ENCODE data around the gene PUSL1.

The PUSL1 gene

DNA sequence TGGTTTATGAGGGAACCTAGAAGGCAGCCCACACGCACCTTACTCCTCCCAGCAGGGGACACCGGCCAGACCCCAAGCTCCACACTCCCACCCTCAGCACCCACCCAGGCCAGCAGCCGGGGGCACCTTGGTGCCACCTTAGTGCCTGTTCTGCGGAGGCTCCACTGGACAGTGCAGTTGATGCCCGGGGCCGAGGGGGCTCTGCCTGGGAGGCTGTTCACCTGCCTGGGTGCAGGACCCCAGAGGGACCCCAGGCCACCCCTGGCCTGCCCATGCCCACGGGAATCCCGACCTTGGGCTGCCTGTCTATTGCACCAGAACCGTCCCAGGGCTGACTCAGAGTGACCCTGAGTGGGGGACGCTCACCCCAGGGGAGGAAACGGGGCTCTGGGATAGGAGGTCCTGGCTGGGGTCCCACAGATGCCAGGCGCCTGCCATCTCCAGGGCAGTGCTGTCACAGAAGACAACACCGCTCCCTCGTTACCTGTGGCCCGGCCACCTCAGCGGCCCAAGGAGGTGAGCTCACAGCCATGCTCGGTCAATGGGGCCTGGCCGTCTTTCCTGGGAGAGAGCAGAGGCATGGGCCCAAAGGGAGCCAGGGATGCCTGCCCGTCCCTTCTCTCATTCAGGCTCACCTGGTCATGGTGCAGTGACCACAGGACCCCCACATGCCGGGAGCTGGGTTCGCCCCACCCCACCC lies 27.5 kb upstream of the PUSL1 start:
- Histone ChIP-seq H3K9me3 (ENCODE audit: control insufficient read depth, low read length) (no peaks in the 10 kb centered on the region), H3K4me3 (ENCODE audit: low read length) (no peak overlapping the region), H3K4me1 (ENCODE audit: control insufficient read depth, insufficient read depth, low read length) (no peaks in the 10 kb centered on the region), H3K9ac (ENCODE audit: low read length) (no peak overlapping the region), H3K27me3 (replicated peaks; ENCODE audit: control insufficient read depth, insufficient read depth, low read length) (peaks cover 14% of the 10 kb centered on the region), H3K36me3 (ENCODE audit: control insufficient read depth, insufficient read depth, low read length, severe bottlenecking) (no peaks in the 10 kb centered on the region)
- no peak for DNase-seq (ENCODE audit: low read depth)

- no peak for DNase-seq (ENCODE audit: low read depth)
- Histone ChIP-seq H3K4me1 (ENCODE audit: control insufficient read depth, insufficient read depth, low read length) (no peaks in the 10 kb centered on the region), H3K9me3 (ENCODE audit: control insufficient read depth, low read length) (no peaks in the 10 kb centered on the region), H3K27me3 (replicated peaks; ENCODE audit: control insufficient read depth, insufficient read depth, low read length) (peaks cover 17% of the 10 kb centered on the region), H3K9ac (ENCODE audit: low read length) (no peak overlapping the region), H3K4me3 (ENCODE audit: low read length) (no peak overlapping the region), H3K36me3 (ENCODE audit: control insufficient read depth, insufficient read depth, low read length, severe bottlenecking) (no peaks in the 10 kb centered on the region)
Observed at GRCh38 chr1:1281533-1282321, 26.7 kb upstream of the PUSL1 start.

DNA sequence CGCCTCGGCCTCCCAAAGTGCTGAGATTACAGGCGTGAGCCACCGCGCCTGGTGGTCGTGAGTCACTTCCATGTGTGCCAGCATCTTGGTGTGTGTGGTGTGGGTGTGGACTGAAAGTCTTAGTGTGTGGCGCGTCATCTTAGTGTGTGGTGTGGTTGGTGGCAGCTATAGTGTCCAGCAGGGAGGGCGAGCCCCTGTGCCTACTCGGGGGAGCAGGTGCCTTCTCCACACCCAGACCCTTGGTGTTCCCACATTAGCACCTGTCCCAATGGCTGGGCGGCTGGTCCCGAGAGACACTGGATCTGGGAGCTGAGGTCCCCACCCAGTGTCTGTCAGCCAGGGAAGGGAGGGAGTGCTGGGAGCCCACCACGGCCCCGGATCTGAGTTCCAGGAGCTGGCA lies 25.4 kb upstream of the PUSL1 start:
- Histone ChIP-seq H3K4me1 (ENCODE audit: control insufficient read depth, insufficient read depth, low read length) (no peaks in the 10 kb centered on the region), H3K9ac (ENCODE audit: low read length) (no peak overlapping the region), H3K27me3 (replicated peaks; ENCODE audit: control insufficient read depth, insufficient read depth, low read length) (peaks cover 22% of the 10 kb centered on the region), H3K36me3 (ENCODE audit: control insufficient read depth, insufficient read depth, low read length, severe bottlenecking) (no peaks in the 10 kb centered on the region), H3K9me3 (ENCODE audit: control insufficient read depth, low read length) (no peaks in the 10 kb centered on the region), H3K4me3 (ENCODE audit: low read length) (no peak overlapping the region)
- no peak for DNase-seq (ENCODE audit: low read depth)

DNA sequence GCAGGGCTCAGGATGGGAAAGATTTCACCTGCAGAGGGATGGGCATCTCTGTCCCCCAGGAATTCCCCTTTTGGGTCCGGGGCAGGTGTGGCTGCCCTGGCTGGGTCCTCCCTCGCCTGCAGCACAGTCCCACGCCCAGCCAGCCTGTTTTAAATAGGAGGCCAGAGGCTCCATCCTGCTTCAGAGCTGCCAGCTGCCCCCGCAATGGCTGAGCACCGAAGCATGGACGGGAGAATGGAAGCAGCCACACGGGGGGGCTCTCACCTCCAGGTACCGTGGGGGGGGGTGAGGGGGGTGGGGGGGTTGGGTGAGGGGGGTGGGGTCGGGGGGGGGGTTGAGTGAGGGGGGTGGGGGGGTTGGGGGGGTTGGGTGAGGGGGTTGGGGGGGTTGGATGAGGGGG lies 24.6 kb upstream of the PUSL1 start:
- Histone ChIP-seq H3K9ac (ENCODE audit: low read length) (no peak overlapping the region), H3K9me3 (ENCODE audit: control insufficient read depth, low read length) (no peaks in the 10 kb centered on the region), H3K36me3 (ENCODE audit: control insufficient read depth, insufficient read depth, low read length, severe bottlenecking) (no peaks in the 10 kb centered on the region), H3K4me1 (ENCODE audit: control insufficient read depth, insufficient read depth, low read length) (no peaks in the 10 kb centered on the region), H3K27me3 (replicated peaks; ENCODE audit: control insufficient read depth, insufficient read depth, low read length) (peaks cover 22% of the 10 kb centered on the region), H3K4me3 (ENCODE audit: low read length) (no peak overlapping the region)
- DNase-seq (ENCODE audit: low read depth): no peak

- Histone ChIP-seq H3K9me3 (ENCODE audit: control insufficient read depth, low read length) (no peaks in the 10 kb centered on the region), H3K4me1 (ENCODE audit: control insufficient read depth, insufficient read depth, low read length) (no peaks in the 10 kb centered on the region), H3K27me3 (replicated peaks; ENCODE audit: control insufficient read depth, insufficient read depth, low read length) (peaks cover 22% of the 10 kb centered on the region), H3K4me3 (ENCODE audit: low read length) (no peak overlapping the region), H3K9ac (ENCODE audit: low read length) (no peak overlapping the region), H3K36me3 (ENCODE audit: control insufficient read depth, insufficient read depth, low read length, severe bottlenecking) (no peaks in the 10 kb centered on the region)
- no peak for DNase-seq (ENCODE audit: low read depth)
Observed at GRCh38 chr1:1284221-1285101, 23.9 kb upstream of the PUSL1 start.

- DNase-seq (ENCODE audit: low read depth): no peak
- H3K9me3 ChIP-seq (ENCODE audit: control insufficient read depth, low read length): no peaks in the 10 kb centered on the region
- no peaks in the 10 kb centered on the region for H3K36me3 ChIP-seq (ENCODE audit: control insufficient read depth, insufficient read depth, low read length, severe bottlenecking)
Observed at GRCh38 chr1:1285102-1285571, 23.3 kb upstream of the PUSL1 start.

GRCh38 chr1:1285611-1286311 lies 22.6 kb upstream of the PUSL1 start:
- Histone ChIP-seq H3K4me1 (ENCODE audit: control insufficient read depth, insufficient read depth, low read length) (no peaks in the 10 kb centered on the region), H3K4me3 (ENCODE audit: low read length) (no peak overlapping the region), H3K27me3 (replicated peaks; ENCODE audit: control insufficient read depth, insufficient read depth, low read length) (peaks cover 25% of the 10 kb centered on the region), H3K36me3 (ENCODE audit: control insufficient read depth, insufficient read depth, low read length, severe bottlenecking) (no peaks in the 10 kb centered on the region), H3K9me3 (ENCODE audit: control insufficient read depth, low read length) (no peaks in the 10 kb centered on the region), H3K9ac (ENCODE audit: low read length) (no peak overlapping the region)
- no peak for DNase-seq (ENCODE audit: low read depth)

More at GRCh38 chr1:1285102-1285571, 23.3 kb upstream of the PUSL1 start:
- H3K9ac ChIP-seq (ENCODE audit: low read length): no peak overlapping the region
- no peak overlapping the region for H3K4me3 ChIP-seq (ENCODE audit: low read length)
- H3K4me1 ChIP-seq (ENCODE audit: control insufficient read depth, insufficient read depth, low read length): no peaks in the 10 kb centered on the region
- H3K27me3 ChIP-seq (replicated peaks; ENCODE audit: control insufficient read depth, insufficient read depth, low read length): peaks cover 22% of the 10 kb centered on the region

GRCh38 chr1:1286313-1287261 lies 21.8 kb upstream of the PUSL1 start:
- Histone ChIP-seq H3K36me3 (ENCODE audit: control insufficient read depth, insufficient read depth, low read length, severe bottlenecking) (no peaks in the 10 kb centered on the region), H3K4me3 (ENCODE audit: low read length) (no peak overlapping the region), H3K27me3 (replicated peaks; ENCODE audit: control insufficient read depth, insufficient read depth, low read length) (peaks cover 25% of the 10 kb centered on the region), H3K4me1 (ENCODE audit: control insufficient read depth, insufficient read depth, low read length) (no peaks in the 10 kb centered on the region), H3K9me3 (ENCODE audit: control insufficient read depth, low read length) (no peaks in the 10 kb centered on the region), H3K9ac (ENCODE audit: low read length) (no peak overlapping the region)
- no peak for DNase-seq (ENCODE audit: low read depth)

GRCh38 chr1:1287288-1288110 lies 20.9 kb upstream of the PUSL1 start:
- Histone ChIP-seq H3K27me3 (replicated peaks; ENCODE audit: control insufficient read depth, insufficient read depth, low read length) (peaks cover 25% of the 10 kb centered on the region), H3K9ac (ENCODE audit: low read length) (no peak overlapping the region), H3K9me3 (ENCODE audit: control insufficient read depth, low read length) (no peaks in the 10 kb centered on the region), H3K36me3 (ENCODE audit: control insufficient read depth, insufficient read depth, low read length, severe bottlenecking) (no peaks in the 10 kb centered on the region), H3K4me3 (ENCODE audit: low read length) (no peak overlapping the region), H3K4me1 (ENCODE audit: control insufficient read depth, insufficient read depth, low read length) (no peaks in the 10 kb centered on the region)
- DNase-seq (ENCODE audit: low read depth): no peak

All from adipocyte (in vitro differentiated cells).